Thymus (tissue), 11 donors: ENCODE data around the gene EXOC4. TPM values are rescaled to one million over a fixed set of nuclear protein-coding genes. Genes with fewer than 3 reads are reported as not detected.

Experiments used
- DNase-seq, 9 donors: peaks; one replicate each; pipeline ENCODE4 v3.0.0-alpha.2; 2013; ENCODE audit warnings: low spot score in 9 of 9, low read depth in 6 of 9, missing footprints in 1 of 9
- H3K27ac ChIP-seq, 2 donors: one replicate each; pipeline ENCODE4 v1.5.1; 2013; ENCODE audit warnings: control low read depth in 1 of 2, low read depth in 1 of 2, low read length in 1 of 2, mild to moderate bottlenecking in 1 of 2, moderate library complexity in 1 of 2
- H3K27me3 ChIP-seq, 2 donors: one replicate each; pipeline ENCODE4 v1.5.1; 2013; ENCODE audit warnings: low read length in 1 of 2; ENCODE audit not compliant: control insufficient read depth in 2 of 2, insufficient read depth in 1 of 2
- H3K36me3 ChIP-seq, 2 donors: one replicate each; pipeline ENCODE4 v1.5.1; 2013; ENCODE audit warnings: low read length in 1 of 2, mild to moderate bottlenecking in 1 of 2, moderate library complexity in 1 of 2; ENCODE audit not compliant: control insufficient read depth in 2 of 2, insufficient read depth in 2 of 2
- H3K4me1 ChIP-seq, 2 donors: one replicate each; pipeline ENCODE4 v1.5.1; 2013; ENCODE audit warnings: low read length in 2 of 2; ENCODE audit not compliant: control insufficient read depth in 2 of 2, insufficient read depth in 2 of 2
- H3K4me3 ChIP-seq, 2 donors: one replicate each; pipeline ENCODE4 v1.5.1; 2013; ENCODE audit warnings: low read length in 2 of 2, control low read depth in 1 of 2, mild to moderate bottlenecking in 1 of 2
- H3K9me3 ChIP-seq, 2 donors: one replicate each; pipeline ENCODE4 v1.5.1; 2013; ENCODE audit warnings: low read length in 1 of 2, mild to moderate bottlenecking in 1 of 2; ENCODE audit not compliant: control insufficient read depth in 2 of 2, insufficient read depth in 1 of 2
- WGBS: extraction: QIAGEN DNeasy Blood & Tissue Kit; methylation state at CpG from one replicate; pipeline ENCODE4 v1.1.7; 2013; 5-methylcytosine and 5-hydroxymethylcytosine counted together
- polyA plus RNA-seq: library from polyadenylated mRNA; stranded (reverse); fragments of 200-250 nt; gene quantifications from one replicate; pipeline ENCODE4 v1.2.3, GENCODE V29; 2013
- total RNA-seq: library from RNA; stranded (reverse); fragments of 120-200 nt; gene quantifications from one replicate; pipeline ENCODE4 v1.2.4, GENCODE V29; 2013
- donor health status: healthy.

EXOC4 gene
- total and polyA plus RNA-seq, 2 donors, result 25.5 to 51.2 TPM

GRCh38 chr7:133668296-133669060, 415.6 kb downstream of the EXOC4 start:
- Histone ChIP-seq H3K4me3 (no peak overlapping the region), H3K27ac (no peak overlapping the region), H3K4me1 (no peaks in the 10 kb centered on the region), H3K9me3 (no peaks in the 10 kb centered on the region), H3K36me3 (no peaks in the 10 kb centered on the region), H3K27me3 (no peaks in the 10 kb centered on the region)
- no peak for DNase-seq
- 98% methylated on average over 4 of the region's 4 CpGs for WGBS

- H3K27ac ChIP-seq, result no peak overlapping the region
- H3K36me3 ChIP-seq, result no peaks in the 10 kb centered on the region
- WGBS, result 91% methylated on average over 6 of the region's 6 CpGs
- H3K4me3 ChIP-seq, result no peak overlapping the region
- H3K4me1 ChIP-seq, result no peaks in the 10 kb centered on the region
- H3K27me3 ChIP-seq, result no peaks in the 10 kb centered on the region
- H3K9me3 ChIP-seq, result no peaks in the 10 kb centered on the region
- DNase-seq, result no peak
Observed at GRCh38 chr7:133669061-133669455, 416.2 kb downstream of the EXOC4 start.

- Histone ChIP-seq H3K4me3 (no peak overlapping the region), H3K9me3 (no peaks in the 10 kb centered on the region), H3K27ac (no peak overlapping the region), H3K27me3 (no peaks in the 10 kb centered on the region), H3K4me1 (no peaks in the 10 kb centered on the region), H3K36me3 (no peaks in the 10 kb centered on the region)
- no peak for DNase-seq
- WGBS, result 97% methylated on average over 5 of the region's 5 CpGs
Observed at GRCh38 chr7:133670250-133670649, 417.4 kb downstream of the EXOC4 start.

GRCh38 chr7:133672866-133673265, 420.0 kb downstream of the EXOC4 start:
- no peak for DNase-seq
- Histone ChIP-seq H3K27me3 (no peaks in the 10 kb centered on the region), H3K4me1 (no peaks in the 10 kb centered on the region), H3K36me3 (no peaks in the 10 kb centered on the region), H3K27ac (no peak overlapping the region), H3K9me3 (no peaks in the 10 kb centered on the region), H3K4me3 (no peak overlapping the region)
- 97% methylated on average over 1 of the region's 1 CpG for WGBS

- WGBS, result 91% methylated on average over 2 of the region's 2 CpGs
- no peak overlapping the region for H3K27ac ChIP-seq
- no peaks in the 10 kb centered on the region for H3K27me3 ChIP-seq
- H3K9me3 ChIP-seq, result no peaks in the 10 kb centered on the region
- DNase-seq, result no peak
- no peaks in the 10 kb centered on the region for H3K36me3 ChIP-seq
- peaks cover 0 to 4% of the 10 kb centered on the region in 2 donors for H3K4me1 ChIP-seq
- H3K4me3 ChIP-seq, result no peak overlapping the region
Observed at GRCh38 chr7:133674079-133674763, 421.3 kb downstream of the EXOC4 start.

GRCh38 chr7:133675510-133676218, 422.8 kb downstream of the EXOC4 start:
- Histone ChIP-seq H3K27me3 (no peaks in the 10 kb centered on the region), H3K4me1 (peaks cover 0 to 4% of the 10 kb centered on the region in 2 donors), H3K27ac (no peak overlapping the region), H3K9me3 (no peaks in the 10 kb centered on the region), H3K36me3 (no peaks in the 10 kb centered on the region), H3K4me3 (no peak overlapping the region)
- 99% methylated on average over 8 of the region's 8 CpGs for WGBS
- no peak for DNase-seq

GRCh38 chr7:133676805-133677370, 424.0 kb downstream of the EXOC4 start:
- DNase-seq, result no peak
- H3K4me3 ChIP-seq, result no peak overlapping the region
- no peaks in the 10 kb centered on the region for H3K9me3 ChIP-seq
- no peak overlapping the region for H3K27ac ChIP-seq
- WGBS, result 90% methylated on average over 2 of the region's 2 CpGs
- H3K27me3 ChIP-seq, result no peaks in the 10 kb centered on the region
- H3K4me1 ChIP-seq, result peaks cover 0 to 6% of the 10 kb centered on the region in 2 donors
- no peaks in the 10 kb centered on the region for H3K36me3 ChIP-seq

- Histone ChIP-seq H3K27me3 (no peaks in the 10 kb centered on the region), H3K4me3 (no peak overlapping the region), H3K9me3 (no peaks in the 10 kb centered on the region), H3K27ac (no peak overlapping the region), H3K36me3 (no peaks in the 10 kb centered on the region), H3K4me1 (peaks cover 5 to 18% of the 10 kb centered on the region in 2 donors)
- WGBS, result 97% methylated on average over 2 of the region's 2 CpGs
- DNase-seq, result no peak
Observed at GRCh38 chr7:133678137-133678814, 425.4 kb downstream of the EXOC4 start.
